Measurements from ENCODE around the gene GORASP1. TPM values are rescaled to one million over a fixed set of nuclear protein-coding genes. Genes with fewer than 3 reads are reported as not detected.

Gene GORASP1
- total and polyA plus RNA-seq, 2 of the 8 experiments (the other 6 are each of a cell fraction or from before 2014, with no cell fraction given) = 33.4 to 33.5 TPM

DNA sequence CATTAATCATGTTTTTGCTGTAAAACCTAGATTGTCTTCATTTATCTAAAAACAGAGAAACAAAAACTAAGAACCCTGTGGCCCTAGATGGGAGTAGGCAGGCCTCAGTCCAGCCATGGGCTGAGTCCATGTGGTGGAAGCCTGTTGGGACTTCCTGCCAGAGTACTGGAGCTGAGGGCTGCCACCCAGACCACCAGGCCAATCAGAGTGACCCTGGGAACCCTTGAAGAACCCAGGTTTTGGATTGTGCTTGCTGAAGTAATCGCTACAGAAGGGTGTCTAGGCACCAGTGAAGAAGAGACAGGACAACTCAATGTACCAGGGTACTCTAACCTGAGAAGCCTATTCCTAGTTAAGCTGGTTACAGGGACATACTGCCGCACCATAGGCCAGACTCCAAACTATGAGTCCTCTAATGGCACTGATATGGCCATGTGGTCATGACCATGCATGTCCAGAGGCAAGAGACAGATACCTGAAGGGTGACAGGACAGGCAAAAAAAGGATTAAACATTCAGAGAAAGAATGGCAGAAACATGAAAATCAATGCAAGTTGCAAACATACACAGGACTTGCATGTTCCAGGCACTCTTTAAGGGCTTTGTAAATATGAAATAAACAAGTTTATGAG is 33.0 kb upstream of the GORASP1 start (continued):
- TF ChIP-seq CHD7 (IDR thresholded peaks at IDR 0.05; ENCODE audit: insufficient replicate concordance, low read length) = no peak

Data from H1 (cell line).